ENCODE results near the gene CIRBP. TPM values are rescaled to one million over a fixed set of nuclear protein-coding genes. Genes with fewer than 3 reads are reported as not detected.
A peak's percentile ranks its signal among the peaks of the same experiment; 100 is the strongest.

Gene CIRBP
- total and polyA plus RNA-seq, 2 of the 13 experiments (the other 11 are each of a cell fraction or from before 2014, with no cell fraction given): 133 to 140 TPM

GRCh38 chr19:1249990-1250436 is 19.1 kb upstream of the CIRBP start (continued):
- TF ChIP-seq, protein P1, sequence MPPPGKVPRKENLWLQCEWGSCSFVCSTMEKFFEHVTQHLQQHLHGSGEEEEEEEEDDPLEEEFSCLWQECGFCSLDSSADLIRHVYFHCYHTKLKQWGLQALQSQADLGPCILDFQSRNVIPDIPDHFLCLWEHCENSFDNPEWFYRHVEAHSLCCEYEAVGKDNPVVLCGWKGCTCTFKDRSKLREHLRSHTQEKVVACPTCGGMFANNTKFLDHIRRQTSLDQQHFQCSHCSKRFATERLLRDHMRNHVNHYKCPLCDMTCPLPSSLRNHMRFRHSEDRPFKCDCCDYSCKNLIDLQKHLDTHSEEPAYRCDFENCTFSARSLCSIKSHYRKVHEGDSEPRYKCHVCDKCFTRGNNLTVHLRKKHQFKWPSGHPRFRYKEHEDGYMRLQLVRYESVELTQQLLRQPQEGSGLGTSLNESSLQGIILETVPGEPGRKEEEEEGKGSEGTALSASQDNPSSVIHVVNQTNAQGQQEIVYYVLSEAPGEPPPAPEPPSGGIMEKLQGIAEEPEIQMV (CRISPR knock-in tag; IDR thresholded peaks at IDR 0.05; ENCODE audit: low read depth): no peak
- no peak for TF ChIP-seq REST (IDR thresholded peaks at IDR 0.05; ENCODE audit: borderline replicate concordance in 1 of 2, low read depth in 1 of 2, low read length in 2 of 2)
- TF ChIP-seq ERF (CRISPR knock-in tag; IDR thresholded peaks at IDR 0.05): no peak
- no peak for TF ChIP-seq BORCS8-MEF2B (CRISPR knock-in tag; IDR thresholded peaks at IDR 0.05)
- TF ChIP-seq ZNF547 (CRISPR knock-in tag; IDR thresholded peaks at IDR 0.05): no peak
- TF ChIP-seq NFE2L1 (CRISPR knock-in tag; IDR thresholded peaks at IDR 0.05; ENCODE audit: borderline replicate concordance): no peak
- TF ChIP-seq, protein P2, sequence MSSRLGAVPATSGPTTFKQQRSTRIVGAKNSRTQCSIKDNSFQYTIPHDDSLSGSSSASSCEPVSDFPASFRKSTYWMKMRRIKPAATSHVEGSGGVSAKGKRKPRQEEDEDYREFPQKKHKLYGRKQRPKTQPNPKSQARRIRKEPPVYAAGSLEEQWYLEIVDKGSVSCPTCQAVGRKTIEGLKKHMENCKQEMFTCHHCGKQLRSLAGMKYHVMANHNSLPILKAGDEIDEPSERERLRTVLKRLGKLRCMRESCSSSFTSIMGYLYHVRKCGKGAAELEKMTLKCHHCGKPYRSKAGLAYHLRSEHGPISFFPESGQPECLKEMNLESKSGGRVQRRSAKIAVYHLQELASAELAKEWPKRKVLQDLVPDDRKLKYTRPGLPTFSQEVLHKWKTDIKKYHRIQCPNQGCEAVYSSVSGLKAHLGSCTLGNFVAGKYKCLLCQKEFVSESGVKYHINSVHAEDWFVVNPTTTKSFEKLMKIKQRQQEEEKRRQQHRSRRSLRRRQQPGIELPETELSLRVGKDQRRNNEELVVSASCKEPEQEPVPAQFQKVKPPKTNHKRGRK (CRISPR knock-in tag; IDR thresholded peaks at IDR 0.05): no peak
- no peak for TF ChIP-seq CHD4 (IDR thresholded peaks at IDR 0.05; ENCODE audit: borderline replicate concordance, low read length)
- TF ChIP-seq, protein P3, sequence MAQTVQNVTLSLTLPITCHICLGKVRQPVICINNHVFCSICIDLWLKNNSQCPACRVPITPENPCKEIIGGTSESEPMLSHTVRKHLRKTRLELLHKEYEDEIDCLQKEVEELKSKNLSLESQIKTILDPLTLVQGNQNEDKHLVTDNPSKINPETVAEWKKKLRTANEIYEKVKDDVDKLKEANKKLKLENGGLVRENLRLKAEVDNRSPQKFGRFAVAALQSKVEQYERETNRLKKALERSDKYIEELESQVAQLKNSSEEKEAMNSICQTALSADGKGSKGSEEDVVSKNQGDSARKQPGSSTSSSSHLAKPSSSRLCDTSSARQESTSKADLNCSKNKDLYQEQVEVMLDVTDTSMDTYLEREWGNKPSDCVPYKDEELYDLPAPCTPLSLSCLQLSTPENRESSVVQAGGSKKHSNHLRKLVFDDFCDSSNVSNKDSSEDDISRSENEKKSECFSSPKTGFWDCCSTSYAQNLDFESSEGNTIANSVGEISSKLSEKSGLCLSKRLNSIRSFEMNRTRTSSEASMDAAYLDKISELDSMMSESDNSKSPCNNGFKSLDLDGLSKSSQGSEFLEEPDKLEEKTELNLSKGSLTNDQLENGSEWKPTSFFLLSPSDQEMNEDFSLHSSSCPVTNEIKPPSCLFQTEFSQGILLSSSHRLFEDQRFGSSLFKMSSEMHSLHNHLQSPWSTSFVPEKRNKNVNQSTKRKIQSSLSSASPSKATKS (CRISPR knock-in tag; IDR thresholded peaks at IDR 0.05): no peak
- TF ChIP-seq CCDC6 (CRISPR knock-in tag; IDR thresholded peaks at IDR 0.05): no peak
- TF ChIP-seq GPN1 (CRISPR knock-in tag; IDR thresholded peaks at IDR 0.05; ENCODE audit: borderline replicate concordance): no peak
- no peak for TF ChIP-seq BRCA1 (CRISPR knock-in tag; IDR thresholded peaks at IDR 0.05)
- TF ChIP-seq ZNF775 (CRISPR knock-in tag; IDR thresholded peaks at IDR 0.05; ENCODE audit: borderline replicate concordance): no peak
- TF ChIP-seq SMAD3 (CRISPR knock-in tag; IDR thresholded peaks at IDR 0.05): no peak
- TF ChIP-seq, protein P4, sequence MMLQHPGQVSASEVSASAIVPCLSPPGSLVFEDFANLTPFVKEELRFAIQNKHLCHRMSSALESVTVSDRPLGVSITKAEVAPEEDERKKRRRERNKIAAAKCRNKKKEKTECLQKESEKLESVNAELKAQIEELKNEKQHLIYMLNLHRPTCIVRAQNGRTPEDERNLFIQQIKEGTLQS (CRISPR knock-in tag; IDR thresholded peaks at IDR 0.05): no peak
- TF ChIP-seq SKI (IDR thresholded peaks at IDR 0.05; ENCODE audit: partially characterized antibody): peak; percentile 35
- no peak for TF ChIP-seq ZSCAN25 (CRISPR knock-in tag; IDR thresholded peaks at IDR 0.05)
- no peak for TF ChIP-seq GABPA (IDR thresholded peaks at IDR 0.05; ENCODE audit: low read depth, low read length)
- no peak for TF ChIP-seq GABPA (CRISPR knock-in tag; IDR thresholded peaks at IDR 0.05; ENCODE audit: low read depth)
- TF ChIP-seq, protein P5, sequence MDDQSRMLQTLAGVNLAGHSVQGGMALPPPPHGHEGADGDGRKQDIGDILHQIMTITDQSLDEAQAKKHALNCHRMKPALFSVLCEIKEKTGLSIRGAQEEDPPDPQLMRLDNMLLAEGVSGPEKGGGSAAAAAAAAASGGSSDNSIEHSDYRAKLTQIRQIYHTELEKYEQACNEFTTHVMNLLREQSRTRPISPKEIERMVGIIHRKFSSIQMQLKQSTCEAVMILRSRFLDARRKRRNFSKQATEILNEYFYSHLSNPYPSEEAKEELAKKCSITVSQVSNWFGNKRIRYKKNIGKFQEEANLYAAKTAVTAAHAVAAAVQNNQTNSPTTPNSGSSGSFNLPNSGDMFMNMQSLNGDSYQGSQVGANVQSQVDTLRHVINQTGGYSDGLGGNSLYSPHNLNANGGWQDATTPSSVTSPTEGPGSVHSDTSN (CRISPR knock-in tag; IDR thresholded peaks at IDR 0.05; ENCODE audit: borderline replicate concordance): no peak

Measured in HepG2 (cell line).